Liver (tissue), 3 donors: ENCODE results near the gene PHKG2.

Source experiments
- FOXA1 ChIP-seq: IDR thresholded peaks from 2 replicates; pipeline ENCODE4 v1.6.1; 2016; ENCODE audit warnings: antibody characterized with exemption
- GABPA ChIP-seq, 2 donors: IDR thresholded peaks in 1 of 2; conservative IDR thresholded peaks in 1 of 2; 2 replicates each; pipeline ENCODE4 v1.6.1; 2016; ENCODE audit warnings: antibody characterized with exemption in 2 of 2, mild to moderate bottlenecking in 1 of 2, moderate library complexity in 1 of 2
- HNF4A ChIP-seq, 2 donors: conservative IDR thresholded peaks; 2 replicates each; pipeline ENCODE4 v1.6.1; 2016; ENCODE audit warnings: antibody characterized with exemption in 2 of 2, mild to moderate bottlenecking in 2 of 2
- HNF4G ChIP-seq: IDR thresholded peaks from 2 replicates; pipeline ENCODE4 v1.6.1; 2016; ENCODE audit warnings: antibody characterized with exemption
- JUND ChIP-seq, 2 donors: IDR thresholded peaks; 2 replicates each; pipeline ENCODE4 v1.6.1; 2016; ENCODE audit warnings: antibody characterized with exemption in 2 of 2
- RAD21 ChIP-seq, 2 donors: IDR thresholded peaks; 2 replicates each; pipeline ENCODE4 v1.6.1; 2016; ENCODE audit warnings: antibody characterized with exemption in 2 of 2, mild to moderate bottlenecking in 2 of 2
- SP1 ChIP-seq: IDR thresholded peaks from 2 replicates; pipeline ENCODE4 v1.6.1; 2018; ENCODE audit warnings: antibody characterized with exemption, mild to moderate bottlenecking
- TAF1 ChIP-seq: conservative IDR thresholded peaks from 2 replicates; pipeline ENCODE4 v1.6.1; 2016; ENCODE audit warnings: antibody characterized with exemption, mild to moderate bottlenecking
- YY1 ChIP-seq: IDR thresholded peaks from 2 replicates; pipeline ENCODE4 v1.6.1; 2016; ENCODE audit warnings: antibody characterized with exemption, mild to moderate bottlenecking
- TF ChIP-seq, protein P1 (sequence below): IDR thresholded peaks from 2 replicates; pipeline ENCODE4 v1.6.1; 2016; ENCODE audit warnings: antibody characterized with exemption, mild to moderate bottlenecking
- TF ChIP-seq, protein P2 (sequence below): fragments of 150-350 bp; IDR thresholded peaks from 2 replicates; pipeline ENCODE4 v1.5.1; 2017; ENCODE audit warnings: improper control_type of control experiment, low read depth, low read length; ENCODE audit not compliant: missing input control
- TF ChIP-seq, protein P3 (sequence below): IDR thresholded peaks from 2 replicates; pipeline ENCODE4 v1.6.1; 2016; ENCODE audit warnings: antibody characterized with exemption
- TF ChIP-seq, protein P4 (sequence below): IDR thresholded peaks from 2 replicates; pipeline ENCODE4 v1.6.1; 2016; ENCODE audit warnings: antibody characterized with exemption
- TF ChIP-seq, protein P5 (sequence below): IDR thresholded peaks from 2 replicates; pipeline ENCODE4 v1.6.1; 2016; ENCODE audit warnings: antibody characterized with exemption
- donor health status: healthy.
- donor health status: healthy.

DNA sequence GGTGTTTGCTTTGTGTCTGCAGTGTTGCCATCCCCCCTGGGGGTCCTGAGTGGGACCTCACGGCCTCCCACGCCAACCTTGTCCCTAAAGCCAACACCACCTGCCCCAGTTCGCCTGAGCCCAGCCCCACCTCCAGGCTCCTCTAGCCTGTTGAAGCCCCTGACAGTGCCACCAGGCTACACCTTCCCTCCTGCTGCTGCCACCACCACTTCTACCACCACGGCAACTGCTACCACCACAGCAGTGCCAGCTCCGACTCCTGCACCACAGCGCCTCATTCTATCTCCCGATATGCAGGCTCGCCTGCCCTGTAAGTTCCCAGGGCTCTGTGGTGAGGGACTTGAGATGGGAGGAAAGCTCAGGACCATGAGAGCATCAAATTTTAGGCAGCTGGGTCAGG lies 27.1 kb upstream of the PHKG2 start:
- TF ChIP-seq, protein P1, sequence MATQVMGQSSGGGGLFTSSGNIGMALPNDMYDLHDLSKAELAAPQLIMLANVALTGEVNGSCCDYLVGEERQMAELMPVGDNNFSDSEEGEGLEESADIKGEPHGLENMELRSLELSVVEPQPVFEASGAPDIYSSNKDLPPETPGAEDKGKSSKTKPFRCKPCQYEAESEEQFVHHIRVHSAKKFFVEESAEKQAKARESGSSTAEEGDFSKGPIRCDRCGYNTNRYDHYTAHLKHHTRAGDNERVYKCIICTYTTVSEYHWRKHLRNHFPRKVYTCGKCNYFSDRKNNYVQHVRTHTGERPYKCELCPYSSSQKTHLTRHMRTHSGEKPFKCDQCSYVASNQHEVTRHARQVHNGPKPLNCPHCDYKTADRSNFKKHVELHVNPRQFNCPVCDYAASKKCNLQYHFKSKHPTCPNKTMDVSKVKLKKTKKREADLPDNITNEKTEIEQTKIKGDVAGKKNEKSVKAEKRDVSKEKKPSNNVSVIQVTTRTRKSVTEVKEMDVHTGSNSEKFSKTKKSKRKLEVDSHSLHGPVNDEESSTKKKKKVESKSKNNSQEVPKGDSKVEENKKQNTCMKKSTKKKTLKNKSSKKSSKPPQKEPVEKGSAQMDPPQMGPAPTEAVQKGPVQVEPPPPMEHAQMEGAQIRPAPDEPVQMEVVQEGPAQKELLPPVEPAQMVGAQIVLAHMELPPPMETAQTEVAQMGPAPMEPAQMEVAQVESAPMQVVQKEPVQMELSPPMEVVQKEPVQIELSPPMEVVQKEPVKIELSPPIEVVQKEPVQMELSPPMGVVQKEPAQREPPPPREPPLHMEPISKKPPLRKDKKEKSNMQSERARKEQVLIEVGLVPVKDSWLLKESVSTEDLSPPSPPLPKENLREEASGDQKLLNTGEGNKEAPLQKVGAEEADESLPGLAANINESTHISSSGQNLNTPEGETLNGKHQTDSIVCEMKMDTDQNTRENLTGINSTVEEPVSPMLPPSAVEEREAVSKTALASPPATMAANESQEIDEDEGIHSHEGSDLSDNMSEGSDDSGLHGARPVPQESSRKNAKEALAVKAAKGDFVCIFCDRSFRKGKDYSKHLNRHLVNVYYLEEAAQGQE: no peak
- TF ChIP-seq, protein P2, sequence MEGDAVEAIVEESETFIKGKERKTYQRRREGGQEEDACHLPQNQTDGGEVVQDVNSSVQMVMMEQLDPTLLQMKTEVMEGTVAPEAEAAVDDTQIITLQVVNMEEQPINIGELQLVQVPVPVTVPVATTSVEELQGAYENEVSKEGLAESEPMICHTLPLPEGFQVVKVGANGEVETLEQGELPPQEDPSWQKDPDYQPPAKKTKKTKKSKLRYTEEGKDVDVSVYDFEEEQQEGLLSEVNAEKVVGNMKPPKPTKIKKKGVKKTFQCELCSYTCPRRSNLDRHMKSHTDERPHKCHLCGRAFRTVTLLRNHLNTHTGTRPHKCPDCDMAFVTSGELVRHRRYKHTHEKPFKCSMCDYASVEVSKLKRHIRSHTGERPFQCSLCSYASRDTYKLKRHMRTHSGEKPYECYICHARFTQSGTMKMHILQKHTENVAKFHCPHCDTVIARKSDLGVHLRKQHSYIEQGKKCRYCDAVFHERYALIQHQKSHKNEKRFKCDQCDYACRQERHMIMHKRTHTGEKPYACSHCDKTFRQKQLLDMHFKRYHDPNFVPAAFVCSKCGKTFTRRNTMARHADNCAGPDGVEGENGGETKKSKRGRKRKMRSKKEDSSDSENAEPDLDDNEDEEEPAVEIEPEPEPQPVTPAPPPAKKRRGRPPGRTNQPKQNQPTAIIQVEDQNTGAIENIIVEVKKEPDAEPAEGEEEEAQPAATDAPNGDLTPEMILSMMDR: no peak
- TF ChIP-seq JUND (IDR thresholded peaks at IDR 0.05) (no peak), GABPA (IDR thresholded peaks at IDR 0.05 in 1 of 2, conservative IDR thresholded peaks at IDR 0.05 in 1 of 2) (no peak), HNF4A (conservative IDR thresholded peaks at IDR 0.05) (no peak), RAD21 (IDR thresholded peaks at IDR 0.05) (no peak), HNF4G (no peak), SP1 (no peak), TAF1 (no peak), YY1 (no peak), FOXA1 (no peak)
- TF ChIP-seq, protein P3, sequence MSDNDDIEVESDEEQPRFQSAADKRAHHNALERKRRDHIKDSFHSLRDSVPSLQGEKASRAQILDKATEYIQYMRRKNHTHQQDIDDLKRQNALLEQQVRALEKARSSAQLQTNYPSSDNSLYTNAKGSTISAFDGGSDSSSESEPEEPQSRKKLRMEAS: no peak
- TF ChIP-seq, protein P4, sequence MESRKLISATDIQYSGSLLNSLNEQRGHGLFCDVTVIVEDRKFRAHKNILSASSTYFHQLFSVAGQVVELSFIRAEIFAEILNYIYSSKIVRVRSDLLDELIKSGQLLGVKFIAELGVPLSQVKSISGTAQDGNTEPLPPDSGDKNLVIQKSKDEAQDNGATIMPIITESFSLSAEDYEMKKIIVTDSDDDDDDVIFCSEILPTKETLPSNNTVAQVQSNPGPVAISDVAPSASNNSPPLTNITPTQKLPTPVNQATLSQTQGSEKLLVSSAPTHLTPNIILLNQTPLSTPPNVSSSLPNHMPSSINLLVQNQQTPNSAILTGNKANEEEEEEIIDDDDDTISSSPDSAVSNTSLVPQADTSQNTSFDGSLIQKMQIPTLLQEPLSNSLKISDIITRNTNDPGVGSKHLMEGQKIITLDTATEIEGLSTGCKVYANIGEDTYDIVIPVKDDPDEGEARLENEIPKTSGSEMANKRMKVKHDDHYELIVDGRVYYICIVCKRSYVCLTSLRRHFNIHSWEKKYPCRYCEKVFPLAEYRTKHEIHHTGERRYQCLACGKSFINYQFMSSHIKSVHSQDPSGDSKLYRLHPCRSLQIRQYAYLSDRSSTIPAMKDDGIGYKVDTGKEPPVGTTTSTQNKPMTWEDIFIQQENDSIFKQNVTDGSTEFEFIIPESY: no peak
- TF ChIP-seq, protein P5, sequence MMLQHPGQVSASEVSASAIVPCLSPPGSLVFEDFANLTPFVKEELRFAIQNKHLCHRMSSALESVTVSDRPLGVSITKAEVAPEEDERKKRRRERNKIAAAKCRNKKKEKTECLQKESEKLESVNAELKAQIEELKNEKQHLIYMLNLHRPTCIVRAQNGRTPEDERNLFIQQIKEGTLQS: no peak
